Endothelial cell of umbilical vein (primary cell): ENCODE data around the gene CLDN11. TPM values are rescaled to one million over a fixed set of nuclear protein-coding genes. Genes with fewer than 3 reads are reported as not detected.

ENCODE experiments used
- BruUV-seq: library from RNA; stranded (reverse); fragments of 400-500 nt; replicated peaks from 2 replicates; lab custom pipeline; 2021; lab: Mats Ljungman, UMichigan
- CTCF ChIA-PET: fragments of 300-600, 350-600 bp; sonication (Branson Sonifier 250); formaldehyde crosslinking; loops from one replicate; lab custom pipeline; 2021; ENCODE audit warnings: antibody characterized with exemption, inconsistent platforms; lab: Charles Lee
- POLR2A ChIA-PET: fragments of 300-600, 350-600 bp; sonication (Branson Sonifier 250); formaldehyde crosslinking; loops from one replicate; lab custom pipeline; 2021; ENCODE audit warnings: antibody characterized with exemption, inconsistent platforms; lab: Charles Lee
- DNase-seq: peaks from one replicate; pipeline ENCODE4 v3.0.0-alpha.2; 2011; ENCODE audit warnings: low read depth, low spot score
- FAIRE-seq: peaks from 2 replicates; lab custom pipeline; 2011; peaks lifted over from hg19 to GRCh38; lab: Jason Lieb, UNC
- H2AFZ ChIP-seq: 2 replicates; pipeline ENCODE4 v1.6.0; 2012; ENCODE audit warnings: low read depth, low read length, control low read depth, inconsistent platforms
- H3K27ac ChIP-seq: 2 replicates; pipeline ENCODE4 v1.5.1; 2011; ENCODE audit warnings: low read depth, mild to moderate bottlenecking, control low read depth, low read length, moderate library complexity; ENCODE audit not compliant: insufficient read depth
- H3K27me3 ChIP-seq, 2 experiments: 2 replicates each; pipeline versions ENCODE4 v1.6.0 to v1.6.1; 2011; ENCODE audit warnings: low read length in 2 of 2, mixed read lengths in 1 of 2; ENCODE audit not compliant: control insufficient read depth in 2 of 2, insufficient read depth in 2 of 2
- H3K36me3 ChIP-seq, 2 experiments: 2 replicates in 1 of 2; 3 replicates in 1 of 2; pipeline ENCODE4 v1.5.1; 2011; ENCODE audit warnings: low read length in 2 of 2, mild to moderate bottlenecking in 1 of 2, moderate library complexity in 1 of 2; ENCODE audit not compliant: control insufficient read depth in 2 of 2, insufficient read depth in 2 of 2; ENCODE audit errors: extremely low read depth in 1 of 2
- H3K4me1 ChIP-seq: 3 replicates; pipeline ENCODE4 v1.5.1; 2011; ENCODE audit warnings: mild to moderate bottlenecking, low read length; ENCODE audit not compliant: control insufficient read depth, insufficient read depth; ENCODE audit errors: extremely low read depth
- H3K4me2 ChIP-seq: 2 replicates; pipeline ENCODE4 v1.6.1; 2011; ENCODE audit warnings: low read length, control low read depth, mixed read lengths; ENCODE audit not compliant: insufficient read depth
- H3K4me3 ChIP-seq, 3 experiments: fragments of 200-600 bp in 1 of 3; sonication (generic), shearing (Covaris generic) in 1 of 3; replicated peaks in 1 of 3; 2 replicates each; pipeline ENCODE4 v1.5.1; 2011 to 2016; ENCODE audit warnings: control low read depth in 3 of 3, low read length in 3 of 3, mild to moderate bottlenecking in 2 of 3, inconsistent platforms in 1 of 3, low read depth in 1 of 3, moderate library complexity in 1 of 3; ENCODE audit not compliant: insufficient read depth in 1 of 3
- H3K79me2 ChIP-seq: 2 replicates; pipeline ENCODE4 v1.6.0; 2012; ENCODE audit warnings: low read length, inconsistent platforms; ENCODE audit not compliant: control insufficient read depth, insufficient read depth
- H3K9ac ChIP-seq: replicated peaks from 2 replicates; pipeline ENCODE3; 2011; ENCODE audit warnings: low read length, control low read depth; ENCODE audit not compliant: insufficient read depth; ENCODE audit errors: extremely low read depth
- H3K9me1 ChIP-seq: replicated peaks from 3 replicates; pipeline ENCODE4 v1.6.0; 2011; ENCODE audit warnings: mild to moderate bottlenecking, low read length; ENCODE audit not compliant: control insufficient read depth, insufficient read depth; ENCODE audit errors: extremely low read depth
- H3K9me3 ChIP-seq: replicated peaks from 2 replicates; pipeline ENCODE4 v1.5.1; 2012; ENCODE audit warnings: low read length, inconsistent platforms; ENCODE audit not compliant: control insufficient read depth, insufficient read depth
- H4K20me1 ChIP-seq: replicated peaks from 2 replicates; pipeline ENCODE3; 2011; ENCODE audit warnings: mild to moderate bottlenecking, low read length; ENCODE audit not compliant: control insufficient read depth, insufficient read depth; ENCODE audit errors: extremely low read depth
- CTCF ChIP-seq, 2 donors: IDR thresholded peaks; 1 replicate in 1 of 2; 2 replicates in 1 of 2; pipeline ENCODE4 v1.5.1; 2011; ENCODE audit warnings: low read length in 2 of 2, mild to moderate bottlenecking in 2 of 2, moderate library complexity in 2 of 2, control low read depth in 1 of 2, inconsistent platforms in 1 of 2, low read depth in 1 of 2; ENCODE audit not compliant: insufficient read depth in 1 of 2; ENCODE audit errors: extremely low read depth in 1 of 2
- EZH2 ChIP-seq: IDR thresholded peaks from 2 replicates; pipeline ENCODE4 v1.6.1; 2012; ENCODE audit warnings: borderline replicate concordance, low read depth, mild to moderate bottlenecking, moderate library complexity, low read length, inconsistent platforms; ENCODE audit not compliant: severe bottlenecking
- FOS ChIP-seq: IDR thresholded peaks from 2 replicates; pipeline ENCODE4 v1.6.1; 2011; ENCODE audit warnings: mild to moderate bottlenecking, low read length, moderate library complexity, borderline replicate concordance; ENCODE audit not compliant: insufficient read depth
- GATA2 ChIP-seq: IDR thresholded peaks from 2 replicates; pipeline ENCODE4 v1.7.0; 2011; ENCODE audit warnings: low read depth, mild to moderate bottlenecking, moderate library complexity, mixed read lengths, low read length; ENCODE audit not compliant: insufficient read length, insufficient read depth
- JUN ChIP-seq: IDR thresholded peaks from 2 replicates; pipeline ENCODE4 v1.6.1; 2011; ENCODE audit warnings: borderline replicate concordance, low read depth; ENCODE audit not compliant: insufficient read length, insufficient read depth
- MAX ChIP-seq: IDR thresholded peaks from 2 replicates; pipeline ENCODE4 v1.6.1; 2011; ENCODE audit not compliant: insufficient read depth, insufficient read length
- MYC ChIP-seq: IDR thresholded peaks from one replicate; pipeline ENCODE4 v1.6.1; 2011; ENCODE audit warnings: mild to moderate bottlenecking, low read depth, low read length
- POLR2A ChIP-seq: IDR thresholded peaks from 2 replicates; pipeline ENCODE4 v1.6.1; 2012; ENCODE audit warnings: low read depth, mild to moderate bottlenecking, control low read depth, low read length
- POLR2AphosphoS5 ChIP-seq: IDR thresholded peaks from 2 replicates; pipeline ENCODE4 v1.6.1; 2012; ENCODE audit warnings: low read depth, mild to moderate bottlenecking, control low read depth, low read length, moderate library complexity; ENCODE audit not compliant: insufficient read depth
- dilution Hi-C: fragments of 300-500 bp; cut with MboI; formaldehyde crosslinking; loops from one replicate; pipeline ENCODE4 v1.15.0; 2019; ENCODE audit warnings: low sequenced_read_pairs; ENCODE audit not compliant: extremely low pct_ligation_motif_present
- intact Hi-C: fragments of 100-400 bp; cut with micrococcal nuclease; formaldehyde crosslinking; loops from one replicate; pipeline ENCODE4 v1.10.0; 2022
- polyA plus RNA-seq, 4 experiments: library from polyadenylated mRNA; depleted of rRNA in 3 of 4; stranded (reverse) in 3 of 4; unstranded in 1 of 4; fragments of >200 nt; gene quantifications; 2 replicates each; pipeline versions ENCODE4 v1.2.1 to v1.2.3, GENCODE V29; 2011 to 2012; ENCODE audit warnings: missing spikeins in 1 of 4
- total RNA-seq: library from RNA; stranded (reverse); gene quantifications from 2 replicates; pipeline ENCODE4 v1.2.3, GENCODE V29; 2021

The CLDN11 gene
- total and polyA plus RNA-seq, 2 donors (not counting 3 experiments of a cell fraction or from before 2014, with no cell fraction given): 147 to 395 TPM

GRCh38 chr3:170419557-170420087 lies 954 bp downstream of the CLDN11 start:
- peaks cover 37% of the 10 kb centered on the region for H3K4me1 ChIP-seq
- H3K9ac ChIP-seq: peak overlapping the region; percentile 89
- peak; percentile 49 for DNase-seq
- no peaks in the 10 kb centered on the region for H3K9me1 ChIP-seq
- ChIA-PET CTCF (interaction anchor here (1.1 to 11.4 kb wide), 3 partner anchors 11 to 392 kb away, joined by 3 to 525 read pairs (median 4); no protein-coding TSS in a partner anchor), POLR2A (interaction anchor here (0.6 kb wide), 1 partner anchor 19 kb away, joined by 3 read pairs; no protein-coding TSS in a partner anchor)
- no peaks in the 10 kb centered on the region for H3K9me3 ChIP-seq
- H3K79me2 ChIP-seq: peaks cover 63% of the 10 kb centered on the region
- TF ChIP-seq MAX (no peak), EZH2 (no peak), MYC (no peak), FOS (no peak), GATA2 (no peak), JUN (no peak), POLR2A (no peak), POLR2AphosphoS5 (no peak), CTCF (IDR thresholded peaks at IDR 0.05; ENCODE audit: extremely low read depth in 1 of 2, insufficient read depth in 1 of 2, low read depth in 1 of 2, low read length in 2 of 2) (no peak)
- dilution Hi-C loops (no loop called here), intact Hi-C loops (loop anchor here (1.0 to 2.0 kb wide), 4 partner anchors 103 to 390 kb away; no protein-coding TSS in a partner anchor)
- no peaks in the 10 kb centered on the region for H4K20me1 ChIP-seq
- no peaks in the 10 kb centered on the region for H3K36me3 ChIP-seq
- no TSS peak for BruUV-seq
- H3K27ac ChIP-seq: peak overlapping the region; percentile 84
- no peaks in the 10 kb centered on the region for H3K27me3 ChIP-seq
- peak overlapping the region; percentile 37 for H2AFZ ChIP-seq
- H3K4me3 ChIP-seq: peak overlapping the region; percentile 55 to 86 (median 65)
- peak overlapping the region; percentile 83 for H3K4me2 ChIP-seq
- FAIRE-seq: no peak
